Ureter (tissue), 1 donor: ENCODE results near the gene ELMOD3. TPM values are rescaled to one million over a fixed set of nuclear protein-coding genes. Genes with fewer than 3 reads are reported as not detected.
"Not testable (repeated sequence)": the region's sequence is repeated elsewhere in the genome, so short reads cannot be mapped to it uniquely, and the experiment has no call there.

Experiments used
- DNase-seq: peaks from one replicate; pipeline ENCODE4 v3.0.0-alpha.2; 2020; ENCODE audit warnings: low spot score
- total RNA-seq: library from RNA; stranded (reverse); gene quantifications from one replicate; pipeline ENCODE4 v1.2.4, GENCODE V29; 2023
- donor health status: DM: yes; HTN: yes; CAD: no.

The ELMOD3 gene
- total RNA-seq, 1 donor from 2014 or later, result 23.3 TPM

DNA sequence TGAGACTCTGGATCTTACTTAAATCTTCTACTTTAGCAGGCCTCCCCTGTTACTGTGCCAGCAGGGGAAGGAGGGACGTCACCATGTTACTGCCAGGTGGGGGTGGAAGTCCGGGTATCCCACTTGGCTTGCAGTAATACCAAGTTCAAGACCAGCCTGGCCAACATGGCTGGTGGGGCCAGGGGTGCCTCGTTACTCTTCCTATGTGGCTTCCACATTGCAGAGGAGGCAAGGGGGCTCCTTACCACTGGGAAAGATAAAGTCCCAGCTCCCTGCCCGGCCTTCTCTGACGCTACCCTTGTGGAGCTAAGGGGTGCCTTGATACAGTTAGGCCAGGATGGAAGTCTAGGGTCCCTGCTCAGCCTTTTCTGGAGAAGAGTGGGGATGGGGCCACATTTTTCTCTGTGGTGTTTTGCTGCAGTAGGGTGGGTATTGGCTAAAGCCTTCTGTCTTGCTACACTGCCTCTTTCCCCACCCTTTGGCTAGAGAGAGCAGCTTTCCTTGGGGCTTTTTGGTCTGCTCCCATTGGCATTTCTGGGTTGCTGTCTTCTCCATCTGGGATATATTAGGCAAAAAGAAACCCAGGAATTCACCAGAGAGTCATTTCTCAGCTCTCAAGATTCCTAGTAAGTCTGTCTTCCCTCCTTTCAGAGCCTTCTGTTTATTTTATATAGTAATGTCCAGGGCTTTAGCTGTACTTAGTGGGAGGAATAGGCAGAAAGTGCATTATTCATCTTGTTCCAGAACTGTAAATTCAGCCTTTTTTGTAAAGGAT is 21.9 kb downstream of the ELMOD3 start:
- DNase-seq, result no peak

DNA sequence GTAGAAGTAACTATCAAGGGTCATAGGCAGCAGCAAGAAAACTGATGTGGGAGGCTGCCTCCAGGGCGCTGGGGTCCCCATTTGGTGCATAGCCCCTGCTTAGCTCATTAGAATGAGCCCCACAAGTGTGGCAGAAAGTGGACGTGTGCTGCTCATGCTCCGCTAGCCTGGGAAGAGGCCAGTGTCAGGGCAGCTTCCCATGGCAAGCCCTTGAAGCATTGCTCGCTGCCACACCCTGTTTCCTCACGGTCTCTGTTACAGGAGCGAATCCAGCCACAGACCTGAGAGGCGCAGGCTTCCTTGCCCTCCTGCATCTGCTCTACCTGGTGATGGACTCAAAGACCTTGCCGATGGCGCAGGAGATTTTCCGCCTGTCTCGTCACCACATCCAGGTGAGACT is 22.5 kb downstream of the ELMOD3 start:
- DNase-seq, result no peak

DNA sequence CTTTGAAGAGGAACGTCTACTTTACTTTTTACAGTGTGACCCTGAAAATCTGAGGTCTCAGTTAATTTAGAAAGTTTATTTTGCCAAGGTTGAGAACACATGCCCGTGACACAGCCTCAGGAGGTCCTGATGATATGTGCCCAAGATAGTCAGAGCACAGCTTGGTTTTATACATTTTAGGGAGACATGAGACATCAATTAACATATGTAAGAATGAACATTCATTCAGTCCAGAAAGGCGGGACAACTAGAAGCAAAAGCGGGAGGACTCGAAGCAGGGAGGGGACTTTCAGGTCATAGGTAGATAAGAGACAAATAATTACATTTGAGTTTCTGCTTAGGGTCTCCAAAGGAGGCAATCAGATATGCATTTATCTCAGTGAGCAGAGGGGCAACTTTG is 23.7 kb downstream of the ELMOD3 start:
- DNase-seq, result no peak

DNA sequence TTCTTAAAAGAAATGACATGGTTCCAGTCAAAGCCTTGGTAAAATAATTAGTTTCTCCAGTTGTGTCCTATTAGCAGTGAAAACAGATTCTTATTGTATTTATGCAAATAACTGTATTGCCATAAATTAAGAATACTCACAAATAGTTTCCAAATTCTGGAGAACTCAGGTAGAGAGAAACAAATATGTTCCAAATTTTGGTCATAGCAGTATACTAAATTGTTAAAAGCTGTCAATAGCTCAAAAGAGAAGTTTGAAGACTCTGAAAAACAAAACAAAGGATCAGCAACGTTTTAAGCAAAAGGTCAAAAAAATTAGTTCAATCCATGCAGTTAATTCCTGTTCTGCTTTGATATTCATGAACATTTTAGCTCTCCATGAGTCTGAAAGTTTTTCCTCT is 25.5 kb downstream of the ELMOD3 start:
- DNase-seq, result no peak

DNA sequence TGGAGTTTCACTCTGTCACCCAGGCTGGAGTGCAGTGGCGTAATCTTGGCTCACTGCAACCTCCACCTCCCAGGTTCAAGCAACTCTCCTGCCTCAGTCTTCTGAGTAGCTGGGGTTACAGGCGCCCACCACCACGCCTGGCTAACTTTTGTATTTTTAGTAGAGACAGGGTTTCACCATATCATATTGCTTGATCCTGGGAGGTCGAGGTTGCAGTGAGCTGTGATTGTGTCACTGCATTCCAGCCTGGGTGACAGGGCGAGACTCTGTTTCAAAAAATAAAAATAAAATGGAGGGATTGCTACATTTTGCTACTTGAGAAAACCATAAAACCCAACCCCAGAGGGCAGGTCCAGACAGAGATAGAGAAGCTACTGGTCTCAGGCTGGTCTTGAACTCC is 28.6 kb downstream of the ELMOD3 start:
- not testable (repeated sequence) for DNase-seq

DNA sequence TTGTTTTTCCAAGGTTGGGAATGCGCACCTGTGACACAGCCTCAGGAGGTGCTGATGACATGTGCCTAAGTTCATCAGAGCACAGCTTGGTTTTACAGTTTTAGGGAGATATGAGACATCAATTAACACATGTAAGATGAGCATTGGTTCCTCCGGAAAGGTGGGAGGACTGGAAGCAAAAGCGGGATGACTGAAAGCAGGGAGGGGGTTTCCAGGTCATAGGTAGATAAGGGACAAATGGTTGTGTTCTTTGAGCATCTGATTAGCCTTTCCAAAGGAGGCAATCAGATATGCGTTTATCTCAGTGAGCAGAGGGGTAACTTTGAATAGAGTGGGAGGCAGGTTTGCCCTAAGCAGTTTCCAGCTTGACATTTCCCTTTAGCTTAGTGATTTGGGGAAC is 29.3 kb downstream of the ELMOD3 start:
- DNase-seq, result no peak

DNA sequence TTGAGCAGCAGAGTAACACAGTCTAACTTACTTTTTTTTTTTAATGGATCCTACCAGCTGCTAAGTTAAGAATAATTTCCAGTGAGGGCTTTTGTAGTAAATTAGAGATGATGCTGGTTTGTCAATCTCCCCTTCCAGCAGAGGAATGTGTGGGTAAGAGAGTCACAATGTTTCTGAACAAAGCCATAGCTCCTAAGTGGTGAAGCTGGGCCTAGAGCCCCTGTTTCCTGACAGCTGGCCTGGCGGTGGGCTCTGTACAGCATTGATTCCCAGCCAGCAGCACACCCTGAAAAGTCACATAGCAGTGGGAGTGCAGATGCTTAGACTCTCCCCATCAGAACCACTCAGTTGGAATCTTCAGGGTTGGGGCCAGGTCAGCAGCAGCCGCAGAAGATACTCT is 31.2 kb downstream of the ELMOD3 start:
- DNase-seq, result no peak

DNA sequence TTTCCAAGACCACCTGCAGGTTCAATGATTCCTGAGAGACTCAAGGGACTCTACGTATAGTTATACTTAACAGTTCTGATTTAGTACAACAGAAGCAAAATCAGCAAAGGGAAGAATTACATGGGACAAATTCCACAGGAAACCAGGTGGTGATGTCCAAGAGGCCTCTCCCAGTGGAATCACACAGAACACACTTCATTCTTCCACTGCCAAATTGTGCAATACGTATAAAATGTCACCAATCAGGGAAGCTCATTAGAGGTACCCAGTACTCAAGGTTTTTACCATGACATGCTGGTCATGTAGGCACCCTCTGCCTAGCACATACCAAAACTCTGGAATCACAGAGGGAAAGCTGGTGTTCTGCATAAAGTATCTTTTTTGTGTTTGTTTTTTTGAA is 33.2 kb downstream of the ELMOD3 start:
- DNase-seq, result no peak

DNA sequence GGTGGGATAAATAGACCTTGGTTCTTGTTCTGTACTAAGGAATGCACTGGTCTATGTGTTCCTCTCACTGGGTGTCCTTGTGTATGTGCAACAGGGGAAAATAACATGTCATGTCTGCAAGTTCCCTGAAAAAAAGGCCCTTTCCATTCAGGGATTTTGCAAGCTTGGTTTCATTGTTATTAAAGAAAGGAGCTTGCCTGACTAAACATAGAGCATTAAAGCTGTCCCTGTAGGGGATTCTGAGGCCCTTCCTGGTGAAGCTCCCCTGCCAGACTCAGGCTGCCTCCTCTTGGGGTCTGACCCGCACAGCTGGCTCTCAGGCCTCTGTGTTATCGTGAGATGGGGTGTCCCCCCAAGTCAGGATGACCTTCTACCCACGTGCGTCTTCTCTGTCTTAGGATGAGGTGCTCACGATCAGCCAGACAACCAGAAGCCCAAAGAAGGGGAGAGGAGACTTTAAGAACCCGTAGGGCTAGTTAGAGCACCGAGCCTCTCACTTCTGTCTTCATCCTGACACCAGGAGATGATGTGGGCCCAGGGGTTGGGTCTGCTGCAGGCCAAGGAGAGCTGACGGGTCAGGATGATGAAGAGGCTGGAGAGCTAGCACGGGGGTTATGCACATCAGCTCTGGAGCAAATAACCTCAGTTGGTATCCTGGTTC is 34.4 kb downstream of the ELMOD3 start:
- DNase-seq, result no peak

DNA sequence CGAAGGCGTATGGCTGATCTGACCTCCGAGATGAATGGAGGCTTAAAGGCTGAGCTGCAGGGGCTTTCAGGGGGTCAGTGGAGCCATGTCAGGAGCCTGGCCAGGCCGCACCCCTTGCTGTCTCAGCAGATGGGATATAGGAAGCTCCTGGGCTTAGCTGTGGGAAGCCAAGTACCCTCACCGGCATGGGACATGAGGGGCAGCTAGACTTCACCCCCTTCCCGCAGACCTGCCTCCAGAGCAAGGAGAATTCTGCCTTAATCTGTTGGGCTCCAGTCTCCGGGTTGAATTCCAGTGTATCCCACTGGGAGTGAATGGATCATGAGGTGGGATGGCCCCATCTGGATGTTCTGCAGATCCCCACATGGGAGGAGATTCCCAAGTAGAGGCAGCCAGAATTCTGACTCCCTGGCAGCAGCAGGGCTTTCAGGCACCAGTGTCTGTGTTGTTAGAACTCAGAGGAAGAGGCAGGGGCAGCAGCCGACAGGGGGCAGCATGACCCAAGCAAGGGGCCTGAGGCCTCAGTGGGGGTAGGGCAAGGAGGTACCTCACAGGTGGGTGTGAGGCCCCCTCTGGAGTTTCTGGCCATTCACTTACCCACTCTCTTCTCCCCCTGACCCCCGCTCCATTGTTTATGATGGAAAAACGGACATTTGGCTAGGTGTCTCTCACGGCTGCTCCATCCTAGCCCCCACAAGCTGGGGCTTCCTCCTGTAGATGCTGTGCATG is 36.5 kb downstream of the ELMOD3 start:
- peak; percentile 71 for DNase-seq

DNA sequence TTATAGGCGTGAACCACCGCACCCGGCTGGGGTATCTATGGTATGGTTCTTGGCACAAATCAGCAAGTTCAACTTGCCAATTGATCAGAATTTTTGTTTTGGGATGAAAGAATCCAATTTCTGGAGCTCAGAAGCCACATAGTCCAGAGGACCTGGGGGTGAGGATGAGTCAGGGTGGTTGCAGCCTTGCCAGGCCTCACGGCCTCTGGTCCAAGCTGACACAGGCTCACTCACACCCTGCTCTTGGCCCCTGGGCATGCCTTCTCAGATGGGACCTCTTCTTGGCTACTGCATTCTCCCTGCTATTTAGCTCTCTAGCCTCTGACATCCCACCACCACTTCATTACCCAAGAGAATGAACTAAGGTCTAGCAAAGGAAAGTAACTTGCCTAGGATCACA is 39.3 kb downstream of the ELMOD3 start:
- no peak for DNase-seq

DNA sequence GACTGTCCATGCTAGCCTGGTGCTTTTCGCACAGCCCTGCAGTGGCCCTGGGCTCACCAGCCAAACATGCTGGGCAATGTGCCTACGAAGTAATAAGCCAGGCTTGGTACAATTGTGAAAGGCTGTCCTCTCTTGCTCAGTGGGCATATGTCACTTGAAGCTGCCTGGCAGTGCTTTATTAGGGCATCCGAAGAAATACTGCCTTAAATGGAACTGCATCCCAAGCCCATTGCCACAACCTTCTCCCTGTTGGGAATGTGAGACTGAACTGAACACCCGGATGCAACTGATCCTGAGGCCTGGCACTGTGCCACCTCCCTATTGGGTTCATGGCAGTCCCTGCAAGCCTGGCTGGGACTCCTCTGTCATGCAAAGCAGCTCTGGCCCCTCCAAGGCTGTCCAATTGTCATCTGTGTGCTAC is 39.7 kb downstream of the ELMOD3 start:
- DNase-seq, result no peak

DNA sequence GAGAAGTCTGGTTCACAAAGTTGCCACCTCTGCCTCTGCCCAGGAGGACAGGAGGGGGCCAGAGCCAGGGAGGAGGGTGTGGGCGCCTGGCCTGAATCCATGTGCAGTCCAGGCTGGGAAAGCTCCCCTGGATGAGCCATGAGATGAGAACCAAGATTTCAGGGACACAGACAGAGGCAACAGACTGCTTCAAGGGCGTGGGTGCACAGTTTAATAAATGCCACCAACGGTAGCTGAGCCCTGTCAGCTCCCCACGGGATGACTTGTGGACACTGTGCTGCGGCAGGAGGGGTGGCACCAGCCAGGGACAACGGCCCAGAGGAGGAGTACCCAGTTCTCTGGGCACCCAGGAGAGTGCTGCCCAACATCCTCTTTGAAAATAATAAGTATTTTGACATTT is 40.4 kb downstream of the ELMOD3 start:
- no peak for DNase-seq

DNA sequence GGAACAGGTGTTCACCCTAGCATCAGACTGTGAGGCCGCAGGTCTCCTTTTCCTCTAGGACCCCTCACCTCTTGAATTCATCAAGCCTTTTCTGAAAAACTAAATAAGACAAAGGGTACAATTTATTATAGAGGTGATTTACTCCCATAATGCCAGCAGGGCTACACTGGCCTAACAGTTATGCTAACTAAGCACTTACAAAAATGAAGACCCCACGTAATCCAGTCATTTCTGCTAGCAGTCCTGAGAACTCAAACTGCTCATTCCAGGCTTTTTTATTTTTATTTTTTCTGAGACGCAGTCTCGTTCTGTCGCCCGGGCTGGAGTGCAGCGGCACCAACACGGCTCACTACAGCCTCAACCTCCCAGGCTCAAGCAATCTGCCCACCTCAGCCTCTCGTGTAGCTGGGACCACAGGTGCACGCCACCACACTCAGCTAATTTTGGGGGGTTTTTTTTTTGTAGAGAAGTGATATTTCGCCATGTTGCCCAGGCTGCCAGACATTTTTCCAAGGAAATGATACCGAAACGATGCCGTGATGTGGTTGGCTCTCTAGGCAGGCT is 41.4 kb downstream of the ELMOD3 start:
- DNase-seq, result no peak

DNA sequence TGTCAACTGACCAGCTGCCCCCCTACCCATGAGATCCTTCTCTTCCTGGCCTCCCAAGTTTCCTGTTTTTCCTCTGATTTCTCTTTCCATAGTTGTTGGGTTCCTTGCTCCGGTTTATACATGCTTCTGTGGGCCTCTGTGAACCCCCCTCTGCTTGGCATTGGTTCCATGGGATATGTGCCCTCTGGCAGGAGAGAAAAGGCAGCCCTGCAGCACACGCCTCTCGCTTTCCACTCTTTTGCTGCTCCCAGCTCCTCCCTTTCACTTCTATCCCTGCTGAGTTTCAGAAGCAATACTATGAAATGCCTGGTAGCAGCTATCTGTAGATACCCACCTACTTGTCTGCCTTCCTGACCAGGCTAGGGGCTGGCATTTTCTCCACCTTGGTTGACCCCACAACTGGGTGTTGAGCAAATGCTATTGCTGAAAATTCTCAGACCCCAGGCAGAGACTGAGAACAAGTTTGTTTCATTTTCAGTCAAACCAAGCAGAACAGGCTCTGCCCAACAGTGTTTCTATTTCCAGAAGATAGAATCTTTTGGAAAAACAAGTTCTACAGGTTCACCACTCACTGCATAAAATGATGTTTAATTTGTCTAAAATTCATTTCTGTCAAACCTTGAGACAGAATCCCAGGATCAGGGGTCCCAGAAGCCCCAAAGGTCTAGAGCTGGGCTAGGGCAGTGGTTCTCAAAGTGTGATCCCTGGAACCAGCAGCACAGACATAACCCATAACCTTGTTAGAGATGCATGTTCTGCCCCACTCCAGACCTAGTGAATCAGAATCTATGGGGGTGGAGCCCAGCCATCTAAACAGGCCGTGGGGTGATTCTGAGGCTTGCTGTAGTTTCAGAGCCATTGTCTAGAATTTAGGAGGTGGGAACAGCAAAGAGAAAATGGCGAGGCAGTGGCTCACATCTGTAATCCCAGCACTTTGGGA is 42.2 kb downstream of the ELMOD3 start:
- DNase-seq, result peak; percentile 58

DNA sequence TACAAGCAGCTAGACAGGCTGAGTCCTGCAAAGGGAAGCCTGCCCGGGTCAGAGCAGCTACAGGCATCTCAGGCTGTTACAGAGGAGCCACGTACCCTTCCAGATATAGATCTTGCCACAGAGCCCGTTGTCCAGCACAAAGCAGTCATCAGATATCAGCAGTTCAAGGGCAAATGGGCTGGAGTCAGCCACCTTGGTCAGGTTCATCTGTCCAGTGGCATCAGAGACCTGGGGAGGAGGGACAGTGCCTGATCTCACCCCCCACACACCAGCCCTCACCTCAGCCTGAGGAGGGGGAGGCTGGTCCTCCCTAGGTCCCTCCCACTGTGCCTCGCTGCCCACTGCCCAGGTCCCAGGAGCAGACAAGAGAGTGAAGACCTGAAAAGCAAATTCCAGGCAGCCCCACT is 43.4 kb downstream of the ELMOD3 start:
- no peak for DNase-seq

DNA sequence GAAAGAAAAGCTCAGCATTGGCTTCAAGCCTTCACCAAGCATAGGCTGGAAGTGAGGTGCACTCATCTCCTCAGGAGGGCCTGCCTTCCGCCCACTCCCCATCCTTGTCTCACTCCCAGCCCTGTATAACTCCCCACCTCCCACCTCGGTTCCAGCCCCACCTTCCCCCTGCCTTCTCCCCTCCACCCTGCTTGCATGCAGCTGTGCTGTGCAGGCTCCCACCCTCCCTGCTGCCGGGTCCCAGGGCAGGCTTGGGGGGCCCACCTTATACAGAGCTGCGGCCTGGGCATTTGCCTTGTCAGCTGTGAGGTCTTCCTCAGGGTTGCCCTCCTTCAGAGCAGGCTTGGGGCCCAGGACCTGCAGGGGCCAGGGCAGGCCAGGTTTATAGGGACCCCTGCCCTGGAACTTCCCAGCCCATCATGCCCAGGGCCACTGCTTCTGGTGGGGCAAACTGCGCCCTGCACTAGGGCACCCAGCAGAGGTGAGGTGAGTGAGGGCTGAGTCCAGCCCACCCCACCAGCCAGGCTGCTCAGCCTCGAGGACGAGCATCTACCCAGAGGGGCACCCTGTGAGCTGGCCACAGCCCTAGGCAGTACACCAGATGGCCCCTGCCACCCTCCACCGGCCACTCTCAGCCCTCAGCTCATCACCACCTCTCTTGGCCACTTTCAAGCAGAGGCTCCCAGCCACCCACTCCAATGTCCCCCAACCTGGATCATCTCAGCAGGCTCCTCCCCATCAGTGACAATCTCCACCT is 44.0 kb downstream of the ELMOD3 start:
- DNase-seq, result no peak

DNA sequence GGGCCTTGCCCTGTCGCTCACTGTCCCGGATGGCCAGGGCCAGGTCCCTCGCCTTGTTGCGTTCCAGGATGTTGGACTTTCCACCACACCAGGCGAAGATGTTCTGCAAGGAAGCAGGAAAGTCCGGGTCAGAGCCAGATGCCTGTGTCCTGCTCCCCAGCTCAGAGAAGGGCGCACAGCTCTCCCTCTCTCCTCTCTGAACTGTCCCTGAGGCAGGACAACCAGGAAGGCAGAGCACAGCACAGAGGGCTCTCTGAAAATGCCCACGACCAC is 44.5 kb downstream of the ELMOD3 start:
- no peak for DNase-seq

DNA sequence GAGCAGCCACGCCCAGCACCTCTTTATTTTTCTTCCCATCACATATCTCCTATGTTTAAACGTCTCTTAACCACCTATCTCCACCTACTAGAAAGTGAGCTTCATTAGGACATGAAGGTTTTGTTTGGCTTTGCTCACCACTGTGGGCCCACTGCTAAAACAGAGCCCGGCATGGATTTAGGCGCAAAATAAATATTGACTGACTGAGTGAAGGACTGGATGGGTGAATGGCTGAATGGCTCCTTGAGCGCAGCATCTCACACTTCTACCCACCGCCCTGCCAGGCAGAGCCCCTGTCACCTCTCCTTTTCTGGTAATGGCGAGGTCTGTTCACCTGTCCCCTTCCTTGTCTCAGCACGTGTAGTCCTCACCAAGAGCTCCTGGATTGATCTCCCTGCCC is 45.5 kb downstream of the ELMOD3 start:
- no peak for DNase-seq

DNA sequence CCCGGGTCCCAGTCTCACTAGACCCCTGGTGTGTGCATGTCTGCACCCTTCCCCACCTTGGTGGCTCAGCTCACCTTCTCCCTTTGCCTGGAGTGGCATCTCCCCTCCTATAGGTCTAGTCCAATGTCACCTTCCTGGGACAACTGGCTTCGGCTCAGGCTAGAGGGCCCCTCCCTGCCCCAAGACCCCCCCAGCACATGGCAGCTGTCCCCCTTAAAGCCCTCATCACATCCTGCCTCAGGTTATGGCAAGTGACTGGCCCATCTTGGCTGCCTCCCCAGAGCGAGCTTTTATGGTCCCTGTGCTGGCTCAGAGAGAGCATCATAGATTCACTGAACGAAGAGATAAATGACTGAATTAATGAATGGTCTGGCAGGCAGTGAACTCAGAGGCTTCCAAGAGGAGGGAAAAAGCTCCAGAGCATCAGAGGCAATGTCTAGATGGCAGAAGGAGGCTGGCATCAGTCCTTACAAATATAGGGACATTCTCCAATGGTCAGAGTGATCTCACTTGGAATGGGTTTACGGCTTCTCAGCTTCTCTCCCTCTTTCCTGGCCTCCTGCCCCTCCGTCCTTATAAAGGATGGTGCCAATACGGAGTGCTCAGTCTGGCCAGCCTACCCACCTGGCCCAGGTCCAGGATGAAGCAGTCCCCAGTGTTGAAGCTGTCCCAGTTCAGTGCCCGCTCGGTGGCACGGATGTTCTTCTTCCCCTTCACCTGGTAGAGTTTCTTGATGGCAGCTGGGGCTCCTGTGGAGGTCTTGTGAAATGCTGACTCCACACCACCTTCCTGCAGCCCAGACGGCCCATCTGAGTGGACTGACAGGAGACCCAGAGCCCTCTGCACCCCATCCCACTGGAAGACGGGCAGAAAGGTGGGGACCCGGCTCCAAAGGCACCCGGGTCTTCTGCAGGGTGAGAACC is 46.2 kb downstream of the ELMOD3 start:
- DNase-seq, result no peak
